ENCODE results near the gene MAPKAPK3. TPM values are rescaled to one million over a fixed set of nuclear protein-coding genes. Genes with fewer than 3 reads are reported as not detected.

Gene MAPKAPK3
- total RNA-seq, 1 donor from 2014 or later: 38.1 TPM

GRCh38 chr3:50616770-50617095, 218 bp upstream of the MAPKAPK3 start:
- no peak for DNase-seq (ENCODE audit: extremely low spot score in 2 of 2)
- intact Hi-C loops (cut with DNase I): loop anchor here (5.0 kb wide), 2 partner anchors 771 to 816 kb away; partner anchors contain the start of gene MANF
- TF ChIP-seq POLR2AphosphoS5 (IDR thresholded peaks at IDR 0.05; ENCODE audit: insufficient read depth in 1 of 2, low read depth in 1 of 2): peak; percentile 57 to 65
- no peak for TF ChIP-seq CTCF (IDR thresholded peaks at IDR 0.05)
- TF ChIP-seq POLR2A (IDR thresholded peaks at IDR 0.05): peak in 1 of 2 donors; percentile 41

GRCh38 chr3:50617911-50618481, 1.0 kb downstream of the MAPKAPK3 start:
- no peaks in the 10 kb centered on the region for H3K36me3 ChIP-seq
- peak overlapping the region; percentile 83 to 98 for H3K4me3 ChIP-seq
- DNase-seq (ENCODE audit: extremely low spot score in 2 of 2): no peak
- TF ChIP-seq POLR2A (IDR thresholded peaks at IDR 0.05) (no peak), POLR2AphosphoS5 (IDR thresholded peaks at IDR 0.05; ENCODE audit: insufficient read depth in 1 of 2, low read depth in 1 of 2) (no peak), CTCF (IDR thresholded peaks at IDR 0.05) (no peak)
- no peaks in the 10 kb centered on the region for H3K27me3 ChIP-seq
- no peaks in the 10 kb centered on the region for H3K9me3 ChIP-seq
- intact Hi-C loops (cut with DNase I): loop anchor here (5.0 kb wide), 2 partner anchors 769 to 814 kb away; partner anchors contain the start of gene MANF
- peaks cover 53% of the 10 kb centered on the region for H3K4me1 ChIP-seq
- H3K27ac ChIP-seq: peak overlapping the region; percentile 94

More at GRCh38 chr3:50616770-50617095, 218 bp upstream of the MAPKAPK3 start:
- Histone ChIP-seq H3K4me1 (peaks cover 54% of the 10 kb centered on the region), H3K27me3 (no peaks in the 10 kb centered on the region), H3K36me3 (no peaks in the 10 kb centered on the region), H3K9me3 (no peaks in the 10 kb centered on the region), H3K27ac (peak overlapping the region; percentile 94), H3K4me3 (peak overlapping the region; percentile 83 to 98)

GRCh38 chr3:50620420-50620819, 3.5 kb downstream of the MAPKAPK3 start:
- Histone ChIP-seq H3K27me3 (no peaks in the 10 kb centered on the region), H3K4me3 (no peak overlapping the region), H3K4me1 (peaks cover 78% of the 10 kb centered on the region), H3K36me3 (no peaks in the 10 kb centered on the region), H3K9me3 (no peaks in the 10 kb centered on the region), H3K27ac (no peak overlapping the region)
- TF ChIP-seq POLR2A (IDR thresholded peaks at IDR 0.05) (no peak), CTCF (IDR thresholded peaks at IDR 0.05) (no peak), POLR2AphosphoS5 (IDR thresholded peaks at IDR 0.05; ENCODE audit: insufficient read depth in 1 of 2, low read depth in 1 of 2) (no peak)
- intact Hi-C loops (cut with DNase I): no loop called here
- no peak for DNase-seq (ENCODE audit: extremely low spot score in 2 of 2)

- no peak for DNase-seq (ENCODE audit: extremely low spot score in 2 of 2)
- Histone ChIP-seq H3K36me3 (no peaks in the 10 kb centered on the region), H3K4me1 (peaks cover 79% of the 10 kb centered on the region), H3K4me3 (no peak overlapping the region), H3K27me3 (no peaks in the 10 kb centered on the region), H3K27ac (no peak overlapping the region), H3K9me3 (no peaks in the 10 kb centered on the region)
- intact Hi-C loops (cut with DNase I): no loop called here
- no peak for TF ChIP-seq POLR2A (IDR thresholded peaks at IDR 0.05)
Measured at GRCh38 chr3:50620820-50621219, 3.9 kb downstream of the MAPKAPK3 start.

DNA sequence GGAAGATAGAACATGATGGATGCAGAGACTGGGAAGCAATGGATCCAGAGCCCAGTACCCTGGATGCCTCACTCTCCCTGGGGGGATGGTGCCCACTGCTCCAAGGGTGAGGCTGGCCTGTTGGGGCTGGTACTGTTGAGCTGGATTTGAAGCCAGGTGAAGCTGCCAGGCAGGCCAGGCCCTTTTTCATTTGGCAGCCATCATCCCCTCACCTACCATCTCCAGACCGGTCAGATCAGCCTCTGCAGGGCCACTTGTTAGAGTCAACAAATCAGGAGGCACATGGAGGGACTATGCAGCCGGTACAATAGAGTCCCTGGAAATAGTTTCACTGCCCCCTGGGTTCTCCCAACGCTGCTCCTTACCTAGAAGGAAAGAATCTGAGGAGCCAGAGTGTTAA, 5.9 kb downstream of the MAPKAPK3 start:
- Histone ChIP-seq H3K27ac (no peak overlapping the region), H3K4me1 (peaks cover 86% of the 10 kb centered on the region), H3K4me3 (no peak overlapping the region), H3K9me3 (no peaks in the 10 kb centered on the region), H3K27me3 (no peaks in the 10 kb centered on the region), H3K36me3 (no peaks in the 10 kb centered on the region)
- intact Hi-C loops (cut with DNase I): no loop called here
- no peak for DNase-seq (ENCODE audit: extremely low spot score in 2 of 2)
- TF ChIP-seq POLR2AphosphoS5 (IDR thresholded peaks at IDR 0.05; ENCODE audit: insufficient read depth in 1 of 2, low read depth in 1 of 2) (no peak), CTCF (IDR thresholded peaks at IDR 0.05) (no peak), POLR2A (IDR thresholded peaks at IDR 0.05) (no peak)

Measured in vagina (tissue), 2 donors.